Suprapubic skin (tissue), 4 donors: ENCODE measurements around the gene NAA60. TPM values are rescaled to one million over a fixed set of nuclear protein-coding genes. Genes with fewer than 3 reads are reported as not detected.

ENCODE experiments used
- DNase-seq, 2 donors: peaks; one replicate each; pipeline ENCODE4 v3.0.0-alpha.2; 2019; ENCODE audit warnings: low spot score in 2 of 2
- H3K27ac ChIP-seq: fragments of 200-600 bp; sonication (generic); one replicate; pipeline ENCODE4 v1.5.1; 2019
- H3K27me3 ChIP-seq: fragments of 200-600 bp; sonication (generic); one replicate; pipeline ENCODE4 v1.5.1; 2019
- H3K36me3 ChIP-seq: fragments of 200-600 bp; sonication (generic); one replicate; pipeline ENCODE4 v1.5.1; 2019
- H3K4me1 ChIP-seq: fragments of 200-600 bp; sonication (generic); one replicate; pipeline ENCODE4 v1.5.1; 2019
- H3K4me3 ChIP-seq: fragments of 200-600 bp; sonication (generic); one replicate; pipeline ENCODE4 v1.5.1; 2019; ENCODE audit warnings: mild to moderate bottlenecking
- H3K9me3 ChIP-seq: fragments of 200-600 bp; sonication (generic); one replicate; pipeline ENCODE4 v1.5.1; 2019
- CTCF ChIP-seq, 2 donors: fragments of 200-600 bp in 1 of 2; fragments of 450-650 bp in 1 of 2; sonication (generic) in 1 of 2; IDR thresholded peaks; one replicate each; pipeline ENCODE4 v1.5.1; 2016 to 2019; ENCODE audit warnings: antibody characterized with exemption in 2 of 2, mild to moderate bottlenecking in 1 of 2, moderate library complexity in 1 of 2
- EP300 ChIP-seq: sonication (generic); formaldehyde crosslinking; IDR thresholded peaks from one replicate; pipeline ENCODE4 v1.6.1; 2017; ENCODE audit warnings: antibody characterized with exemption
- POLR2A ChIP-seq, 2 donors: fragments of 450-650 bp; IDR thresholded peaks; one replicate each; pipeline ENCODE4 v1.6.1; 2017; ENCODE audit warnings: antibody characterized with exemption in 2 of 2, mild to moderate bottlenecking in 2 of 2, moderate library complexity in 2 of 2
- POLR2AphosphoS5 ChIP-seq, 3 donors: sonication (generic); formaldehyde crosslinking; IDR thresholded peaks; one replicate each; pipeline ENCODE4 v1.6.1; 2017; ENCODE audit warnings: antibody characterized with exemption in 3 of 3
- WGBS: methylation state at CpG from one replicate; pipeline ENCODE4 v1.1.5; 2018; 5-methylcytosine and 5-hydroxymethylcytosine counted together
- total RNA-seq, 4 donors: library from RNA; depleted of rRNA; stranded (reverse); fragments of >200 nt; gene quantifications; one replicate each; pipeline ENCODE4 v1.1.0, GENCODE V29; 2016

The NAA60 gene
- total RNA-seq, 4 donors from 2014 or later: 20.9 to 40.2 (median 26.4) TPM

DNA sequence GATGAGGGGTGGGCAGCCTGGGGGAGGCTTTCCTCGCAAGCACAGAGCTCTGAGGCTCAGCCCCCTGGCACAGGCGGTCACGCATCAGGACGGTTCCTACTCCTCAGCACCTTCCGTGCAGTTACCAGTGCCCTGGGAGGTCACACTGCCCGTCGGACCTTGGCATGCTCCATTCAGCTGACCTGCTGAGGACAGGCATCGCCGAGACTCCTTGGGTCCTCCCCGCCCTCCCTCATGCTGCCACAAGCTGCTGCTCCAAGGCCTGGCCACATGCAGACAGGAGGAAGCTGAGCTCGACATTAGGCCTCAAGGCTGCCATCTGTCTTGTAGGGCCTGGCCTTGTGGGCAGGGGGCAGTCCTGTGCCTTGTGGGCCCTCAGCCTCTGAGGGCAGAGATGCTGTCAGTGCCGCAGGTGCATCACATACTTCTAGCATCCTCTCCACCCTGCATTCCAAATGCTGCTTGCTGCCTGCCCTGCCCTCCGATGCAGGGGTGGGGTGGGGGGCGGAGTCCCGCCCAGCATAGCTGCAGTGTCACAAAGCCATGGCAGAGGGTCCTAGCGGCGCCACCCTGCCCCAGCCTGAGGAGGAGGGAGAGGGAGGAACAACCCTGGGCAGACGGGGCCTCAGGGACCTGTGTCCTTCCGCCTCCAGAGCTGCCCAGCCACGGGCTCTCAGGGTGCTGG is 42.5 kb downstream of the NAA60 start:
- Histone ChIP-seq H3K27ac (no peak overlapping the region), H3K27me3 (no peaks in the 10 kb centered on the region), H3K36me3 (peaks cover 68% of the 10 kb centered on the region), H3K9me3 (no peaks in the 10 kb centered on the region), H3K4me3 (no peak overlapping the region), H3K4me1 (no peaks in the 10 kb centered on the region)
- 76% methylated on average over 5 of the region's 20 CpGs for WGBS
- DNase-seq: no peak
- no peak for TF ChIP-seq POLR2A (IDR thresholded peaks at IDR 0.05)
- TF ChIP-seq EP300: no peak
- TF ChIP-seq CTCF (IDR thresholded peaks at IDR 0.05): no peak
- TF ChIP-seq POLR2AphosphoS5 (IDR thresholded peaks at IDR 0.05): no peak

GRCh38 chr16:3486506-3487215 is 43.2 kb downstream of the NAA60 start:
- Histone ChIP-seq H3K27ac (no peak overlapping the region), H3K36me3 (peaks cover 61% of the 10 kb centered on the region), H3K4me3 (no peak overlapping the region), H3K27me3 (no peaks in the 10 kb centered on the region), H3K9me3 (no peaks in the 10 kb centered on the region), H3K4me1 (no peaks in the 10 kb centered on the region)
- TF ChIP-seq EP300 (no peak), POLR2A (IDR thresholded peaks at IDR 0.05) (no peak), POLR2AphosphoS5 (IDR thresholded peaks at IDR 0.05) (no peak), CTCF (IDR thresholded peaks at IDR 0.05) (no peak)
- 92% methylated on average over 20 of the region's 24 CpGs for WGBS
- no peak for DNase-seq

DNA sequence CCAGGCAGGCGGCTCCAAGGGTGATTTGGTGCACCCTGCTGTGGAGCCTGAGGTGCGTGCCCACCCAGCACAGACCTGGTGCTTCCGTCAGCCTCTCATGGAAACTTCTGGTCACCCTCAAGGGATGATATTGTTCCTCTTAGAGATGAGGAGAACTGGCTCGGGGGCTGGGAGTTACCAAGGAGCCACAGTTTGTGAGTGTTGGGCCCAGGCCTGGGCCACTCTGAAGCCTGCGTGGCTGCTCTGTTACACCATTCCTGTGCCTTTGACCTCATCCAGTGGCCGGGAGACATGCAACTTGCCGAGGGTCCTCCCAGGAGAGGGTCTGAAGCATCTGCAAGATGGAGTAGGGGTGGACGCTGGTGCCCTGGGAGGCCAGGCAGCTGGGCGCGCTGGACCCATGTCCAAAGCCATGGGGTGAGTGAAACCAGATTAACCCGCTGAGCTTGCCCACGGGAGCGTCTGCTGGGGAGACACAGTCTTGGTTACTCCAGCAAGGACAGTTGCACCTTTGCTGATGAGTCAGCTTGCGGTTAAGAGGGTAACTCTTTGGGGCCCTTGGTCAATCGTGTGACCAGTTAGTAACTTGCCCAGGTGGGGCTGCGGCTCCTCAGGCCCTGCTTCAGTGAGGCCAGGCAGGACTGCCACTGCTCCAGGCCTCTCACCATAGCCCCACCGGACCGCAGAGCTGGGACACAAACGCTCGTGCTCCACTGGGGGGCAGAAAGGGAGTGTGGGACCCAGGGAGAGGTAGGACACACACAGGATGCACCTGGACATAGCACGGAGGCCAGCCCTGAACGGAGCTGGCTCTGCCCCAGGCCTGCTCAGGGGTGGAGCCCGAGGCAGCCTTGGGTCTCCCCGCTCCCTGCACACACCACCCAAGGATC is 44.3 kb downstream of the NAA60 start:
- 82% methylated on average over 19 of the region's 24 CpGs for WGBS
- TF ChIP-seq POLR2A (IDR thresholded peaks at IDR 0.05) (no peak), CTCF (IDR thresholded peaks at IDR 0.05) (no peak), EP300 (no peak), POLR2AphosphoS5 (IDR thresholded peaks at IDR 0.05) (no peak)
- Histone ChIP-seq H3K36me3 (peaks cover 50% of the 10 kb centered on the region), H3K4me1 (no peaks in the 10 kb centered on the region), H3K27me3 (no peaks in the 10 kb centered on the region), H3K9me3 (no peaks in the 10 kb centered on the region), H3K4me3 (no peak overlapping the region), H3K27ac (no peak overlapping the region)
- DNase-seq: no peak

DNA sequence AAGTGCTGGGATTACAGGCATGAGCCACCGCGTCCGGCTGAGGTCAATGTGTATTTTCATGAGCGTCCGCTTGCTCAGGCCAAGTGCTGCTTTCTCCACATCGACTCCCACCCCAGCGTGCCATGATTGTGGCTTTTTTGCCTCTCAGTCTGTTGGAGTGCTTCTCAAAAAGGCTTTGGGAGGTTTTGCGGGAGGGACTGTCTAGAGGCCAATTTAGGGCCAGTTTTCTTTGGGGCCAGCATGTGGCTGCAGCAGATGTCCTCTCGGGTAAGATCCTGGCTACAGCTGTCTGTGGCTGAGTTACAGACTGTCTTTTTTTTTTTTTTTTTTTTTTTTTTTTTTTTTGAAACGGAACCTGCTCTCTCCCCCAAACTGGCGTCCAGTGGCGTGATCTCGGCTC is 45.3 kb downstream of the NAA60 start:
- H3K4me1 ChIP-seq: no peaks in the 10 kb centered on the region
- TF ChIP-seq POLR2AphosphoS5 (IDR thresholded peaks at IDR 0.05): no peak
- no peak for TF ChIP-seq EP300
- TF ChIP-seq POLR2A (IDR thresholded peaks at IDR 0.05): no peak
- TF ChIP-seq CTCF (IDR thresholded peaks at IDR 0.05): no peak
- no peaks in the 10 kb centered on the region for H3K9me3 ChIP-seq
- H3K27ac ChIP-seq: no peak overlapping the region
- H3K4me3 ChIP-seq: no peak overlapping the region
- no peak for DNase-seq
- H3K27me3 ChIP-seq: no peaks in the 10 kb centered on the region
- 86% methylated on average over 11 of the region's 13 CpGs for WGBS
- H3K36me3 ChIP-seq: peaks cover 40% of the 10 kb centered on the region
